ENCODE measurements around the gene CDK16. TPM values are rescaled to one million over a fixed set of nuclear protein-coding genes. Genes with fewer than 3 reads are reported as not detected.

Gene CDK16
- 65.2 TPM for polyA plus RNA-seq
- long read RNA-seq, donor 1, transcript CDK16-202 (16 exons, 3,144 nt), result major isoform, 7 of 7 reads
- long read RNA-seq, donor 1, partial matches to known transcripts, result 0 of 7 reads
- long read RNA-seq, donor 1, other reads (novel, unspliced or antisense), result 0 of 7 reads
- long read RNA-seq, donor 2, transcript CDK16-202 (16 exons, 3,144 nt), result major isoform, 7 of 10 reads
- long read RNA-seq, donor 2, partial matches to known transcripts, result 0 of 10 reads
- long read RNA-seq, donor 2, other reads (novel, unspliced or antisense), result 0 of 10 reads
- long read RNA-seq, donor 3, transcript CDK16-202 (16 exons, 3,144 nt), result major isoform, 7 of 16 reads
- long read RNA-seq, donor 3, partial matches to known transcripts, result 6 of 16 reads
- long read RNA-seq, donor 3, other reads (novel, unspliced or antisense), result 0 of 16 reads
- long read RNA-seq, donor 4, result 0 reads
- long read RNA-seq, donor 5, transcript CDK16-202 (16 exons, 3,144 nt), result major isoform, 8 of 10 reads
- long read RNA-seq, donor 5, partial matches to known transcripts, result 0 of 10 reads
- long read RNA-seq, donor 5, other reads (novel, unspliced or antisense), result 0 of 10 reads
- long read RNA-seq, donor 6, transcript CDK16-202 (16 exons, 3,144 nt), result major isoform, 10 of 27 reads
- long read RNA-seq, donor 6, partial matches to known transcripts, result 15 of 27 reads
- long read RNA-seq, donor 6, other reads (novel, unspliced or antisense), result 0 of 27 reads
- long read RNA-seq, donor 7, partial matches to known transcripts, result 5 of 9 reads
- long read RNA-seq, donor 7, other reads (novel, unspliced or antisense), result 0 of 9 reads
- long read RNA-seq, donor 8, transcript CDK16-202 (16 exons, 3,144 nt), result major isoform, 12 of 15 reads
- long read RNA-seq, donor 8, partial matches to known transcripts, result 0 of 15 reads
- long read RNA-seq, donor 8, other reads (novel, unspliced or antisense), result 0 of 15 reads
- long read RNA-seq, donor 9, transcript CDK16-202 (16 exons, 3,144 nt), result major isoform, 9 of 15 reads
- long read RNA-seq, donor 9, partial matches to known transcripts, result 6 of 15 reads
- long read RNA-seq, donor 9, other reads (novel, unspliced or antisense), result 0 of 15 reads
- long read RNA-seq, donor 10, transcript CDK16-202 (16 exons, 3,144 nt), result major isoform, 7 of 11 reads
- long read RNA-seq, donor 10, partial matches to known transcripts, result 0 of 11 reads
- long read RNA-seq, donor 10, other reads (novel, unspliced or antisense), result 0 of 11 reads
- long read RNA-seq, donor 11, partial matches to known transcripts, result 0 of 8 reads
- long read RNA-seq, donor 11, other reads (novel, unspliced or antisense), result 0 of 8 reads

DNA sequence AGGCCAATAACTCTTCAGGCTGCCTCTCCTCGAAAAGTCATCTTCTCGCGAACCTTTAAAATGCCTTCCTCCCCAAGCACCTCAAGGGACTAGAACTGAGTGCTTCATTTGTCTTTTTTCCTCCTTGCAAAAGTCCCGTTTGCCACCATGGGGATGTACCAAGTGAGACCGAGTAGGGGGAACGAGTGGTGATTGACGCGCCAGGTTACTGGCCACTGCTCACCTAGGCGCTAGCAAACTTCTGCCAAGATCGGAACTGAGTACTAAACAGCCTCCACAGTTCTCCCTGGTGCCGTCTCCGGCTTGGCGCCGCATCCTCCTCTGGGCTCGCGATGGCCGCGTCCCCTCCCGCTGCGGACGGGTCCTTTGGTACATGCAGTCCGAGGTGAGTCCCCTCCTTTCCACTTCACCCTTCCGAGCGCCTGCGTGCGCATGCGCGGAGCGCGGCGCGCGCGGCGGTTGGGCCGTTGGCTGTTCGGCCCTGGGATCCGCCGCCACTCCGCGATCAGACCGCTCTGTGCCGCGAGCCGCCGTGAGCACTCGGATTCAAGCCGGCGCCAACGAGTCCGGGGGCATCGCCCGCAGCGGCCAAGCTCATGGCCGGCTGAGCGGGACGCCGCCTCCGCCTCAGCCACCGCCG lies at the start of gene CDK16:
CDK16 (plus strand) TSS at position 402 of the 640 bp plus-strand sequence. CDS start 4,877 bp downstream, outside the sequence.
- H3K4me3 ChIP-seq (ENCODE audit: low read length), result peak within 1 kb of the TSS; percentile 80
- H3K9me3 ChIP-seq (ENCODE audit: control insufficient read depth, low read depth, low read length), result no peaks in the 10 kb centered on the region
- no peaks in the 10 kb centered on the region for H3K27me3 ChIP-seq (ENCODE audit: control insufficient read depth, insufficient read depth, low read length)
- no CpG with 5 or more reads among the region's 61 CpGs for WGBS (ENCODE audit: insufficient coverage, low lambda C conversion rate)
- H3K4me1 ChIP-seq (ENCODE audit: control insufficient read depth, insufficient read depth, low read length), result peaks cover 13% of the 10 kb centered on the region
- H3K36me3 ChIP-seq (ENCODE audit: control insufficient read depth, insufficient read depth, low read length), result peaks cover 35% of the 10 kb centered on the region
- peak within 1 kb of the TSS; percentile 98 for H3K27ac ChIP-seq (ENCODE audit: low read length)
- DNase-seq, result peak in 1 of 2 donors; percentile 91

DNA sequence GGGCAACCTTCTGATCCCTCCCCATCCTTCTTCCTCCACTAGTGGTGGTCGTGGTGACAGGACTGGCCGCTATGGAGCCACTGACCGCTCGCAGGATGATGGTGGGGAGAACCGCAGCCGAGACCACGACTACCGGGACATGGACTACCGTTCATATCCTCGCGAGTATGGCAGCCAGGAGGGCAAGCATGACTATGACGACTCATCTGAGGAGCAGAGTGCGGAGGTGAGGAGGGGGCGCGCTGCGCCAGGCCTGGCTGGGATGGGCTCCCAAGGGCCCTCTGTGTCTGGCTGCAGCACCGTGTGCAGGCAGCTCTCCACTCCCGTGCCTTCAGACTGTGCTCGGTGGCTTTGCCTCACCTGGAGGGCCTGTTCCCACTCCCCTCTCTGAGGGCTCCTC lies 49.2 kb upstream of the CDK16 start:
- H3K36me3 ChIP-seq (ENCODE audit: control insufficient read depth, insufficient read depth, low read length), result peaks cover 51% of the 10 kb centered on the region
- no peaks in the 10 kb centered on the region for H3K4me1 ChIP-seq (ENCODE audit: control insufficient read depth, insufficient read depth, low read length)
- no peaks in the 10 kb centered on the region for H3K9me3 ChIP-seq (ENCODE audit: control insufficient read depth, low read depth, low read length)
- no peaks in the 10 kb centered on the region for H3K27me3 ChIP-seq (ENCODE audit: control insufficient read depth, insufficient read depth, low read length)
- WGBS (ENCODE audit: insufficient coverage, low lambda C conversion rate), result no CpG with 5 or more reads among the region's 19 CpGs
- no peak for DNase-seq
- no peak overlapping the region for H3K4me3 ChIP-seq (ENCODE audit: low read length)
- no peak overlapping the region for H3K27ac ChIP-seq (ENCODE audit: low read length)

DNA sequence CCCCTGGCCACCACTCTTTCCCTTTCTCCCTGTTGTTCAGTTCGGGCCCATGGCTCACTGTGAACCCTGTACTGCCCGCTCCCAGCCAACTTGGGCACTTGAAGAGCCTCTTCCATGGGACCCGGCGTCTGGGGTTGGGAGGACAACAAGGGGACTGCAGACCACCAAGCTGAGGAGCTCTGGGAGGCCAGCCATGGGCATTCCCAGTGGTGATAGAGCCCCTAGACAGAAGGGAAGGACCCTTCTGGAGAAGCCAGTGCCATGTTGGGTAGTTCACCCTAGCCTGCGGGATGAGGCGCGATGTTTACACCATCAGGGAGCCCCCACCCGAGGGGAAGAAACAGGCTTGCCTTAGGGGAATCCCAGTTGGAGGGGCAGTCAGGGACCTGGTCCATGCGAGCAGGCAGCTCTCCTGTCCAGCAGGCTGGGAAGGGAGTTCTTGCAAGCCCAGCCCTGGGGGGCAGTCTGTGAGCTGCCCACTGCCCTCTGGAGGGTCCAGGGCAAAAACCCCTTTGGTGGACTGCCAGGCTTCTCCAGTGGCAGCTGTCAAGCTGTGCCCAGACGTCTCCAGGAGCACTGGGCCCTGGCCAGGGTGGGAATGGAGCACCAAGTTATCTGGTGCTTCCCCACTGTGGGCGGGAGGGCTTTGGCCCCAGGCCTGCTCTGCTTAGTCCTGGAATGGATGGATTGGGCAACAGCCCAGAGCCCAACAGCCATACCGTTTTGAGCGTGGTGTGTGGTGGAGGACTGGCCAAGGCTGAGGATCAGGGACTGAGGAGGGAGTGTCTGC lies 48.6 kb upstream of the CDK16 start:
- DNase-seq, result no peak

DNA sequence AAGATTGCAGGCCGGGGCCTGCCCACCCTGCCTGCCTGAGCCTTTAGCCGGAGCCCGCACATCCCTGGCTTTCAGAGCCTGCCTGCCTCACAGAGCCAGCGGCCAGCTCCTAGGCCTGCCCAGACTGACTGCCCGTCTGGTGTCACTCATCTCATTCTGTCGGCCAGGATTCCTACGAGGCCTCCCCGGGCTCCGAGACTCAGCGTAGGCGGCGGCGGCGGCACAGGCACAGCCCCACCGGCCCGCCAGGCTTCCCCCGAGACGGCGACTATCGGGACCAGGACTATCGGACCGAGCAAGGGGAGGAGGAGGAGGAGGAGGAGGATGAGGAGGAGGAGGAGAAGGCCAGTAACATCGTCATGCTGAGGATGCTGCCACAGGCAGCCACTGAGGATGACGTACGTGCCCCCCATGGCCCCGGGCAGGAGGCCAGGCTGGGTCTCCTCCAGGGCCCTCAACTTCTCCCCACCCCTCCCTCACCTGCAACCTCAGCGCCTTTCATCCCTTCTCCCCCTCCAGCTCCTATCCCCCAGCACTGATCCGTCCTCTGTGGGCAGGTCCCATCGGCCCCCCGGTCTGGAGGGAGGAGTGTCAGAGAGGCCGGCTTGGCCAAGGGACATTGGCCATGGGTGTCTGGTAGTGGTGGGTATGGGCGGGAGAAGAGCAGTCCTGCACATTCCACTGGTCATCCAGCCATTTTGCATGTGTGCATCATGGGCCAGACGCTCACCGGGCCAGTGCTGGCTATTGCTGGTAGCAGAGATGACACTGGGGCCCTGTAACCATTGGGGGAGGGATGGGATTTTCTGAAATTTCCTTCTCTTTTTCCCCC lies 47.4 kb upstream of the CDK16 start:
- Histone ChIP-seq H3K36me3 (ENCODE audit: control insufficient read depth, insufficient read depth, low read length) (peaks cover 64% of the 10 kb centered on the region), H3K4me1 (ENCODE audit: control insufficient read depth, insufficient read depth, low read length) (no peaks in the 10 kb centered on the region)
- no peak for DNase-seq

More for the DNA sequence above, 48.6 kb upstream of the CDK16 start:
- WGBS (ENCODE audit: insufficient coverage, low lambda C conversion rate), result no CpG with 5 or more reads among the region's 13 CpGs
- H3K27ac ChIP-seq (ENCODE audit: low read length), result no peak overlapping the region
- no peaks in the 10 kb centered on the region for H3K27me3 ChIP-seq (ENCODE audit: control insufficient read depth, insufficient read depth, low read length)
- H3K4me3 ChIP-seq (ENCODE audit: low read length), result no peak overlapping the region
- H3K36me3 ChIP-seq (ENCODE audit: control insufficient read depth, insufficient read depth, low read length), result peaks cover 56% of the 10 kb centered on the region
- no peaks in the 10 kb centered on the region for H3K4me1 ChIP-seq (ENCODE audit: control insufficient read depth, insufficient read depth, low read length)
- no peaks in the 10 kb centered on the region for H3K9me3 ChIP-seq (ENCODE audit: control insufficient read depth, low read depth, low read length)

DNA sequence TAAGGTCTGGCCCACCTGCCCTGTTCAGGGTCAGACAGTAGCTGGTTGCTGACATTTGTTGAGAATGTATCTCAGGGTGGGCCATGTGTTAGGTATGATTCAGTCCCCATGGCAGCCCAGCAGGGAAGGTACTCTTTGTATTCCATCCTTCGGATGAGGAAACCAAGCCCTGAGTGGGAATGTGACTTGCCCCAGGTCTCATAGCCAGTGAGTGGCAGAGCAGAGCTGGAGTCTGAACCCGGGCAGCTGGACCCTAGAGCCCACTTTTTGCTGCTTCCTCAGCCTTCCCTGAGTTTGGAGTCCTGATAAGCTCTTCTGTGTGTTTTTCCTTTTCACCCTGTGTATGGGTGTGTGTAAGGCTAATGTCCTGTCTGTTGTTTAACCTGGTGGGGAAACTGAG lies 46.5 kb upstream of the CDK16 start:
- Histone ChIP-seq H3K27me3 (ENCODE audit: control insufficient read depth, insufficient read depth, low read length) (no peaks in the 10 kb centered on the region), H3K4me1 (ENCODE audit: control insufficient read depth, insufficient read depth, low read length) (no peaks in the 10 kb centered on the region), H3K4me3 (ENCODE audit: low read length) (no peak overlapping the region), H3K36me3 (ENCODE audit: control insufficient read depth, insufficient read depth, low read length) (peaks cover 73% of the 10 kb centered on the region), H3K9me3 (ENCODE audit: control insufficient read depth, low read depth, low read length) (no peaks in the 10 kb centered on the region), H3K27ac (ENCODE audit: low read length) (no peak overlapping the region)
- DNase-seq, result no peak
- WGBS (ENCODE audit: insufficient coverage, low lambda C conversion rate), result no CpG with 5 or more reads among the region's 2 CpGs

More for the DNA sequence above, 47.4 kb upstream of the CDK16 start:
- Histone ChIP-seq H3K9me3 (ENCODE audit: control insufficient read depth, low read depth, low read length) (no peaks in the 10 kb centered on the region), H3K27me3 (ENCODE audit: control insufficient read depth, insufficient read depth, low read length) (no peaks in the 10 kb centered on the region), H3K27ac (ENCODE audit: low read length) (no peak overlapping the region), H3K4me3 (ENCODE audit: low read length) (no peak overlapping the region)
- no CpG with 5 or more reads among the region's 34 CpGs for WGBS (ENCODE audit: insufficient coverage, low lambda C conversion rate)

DNA sequence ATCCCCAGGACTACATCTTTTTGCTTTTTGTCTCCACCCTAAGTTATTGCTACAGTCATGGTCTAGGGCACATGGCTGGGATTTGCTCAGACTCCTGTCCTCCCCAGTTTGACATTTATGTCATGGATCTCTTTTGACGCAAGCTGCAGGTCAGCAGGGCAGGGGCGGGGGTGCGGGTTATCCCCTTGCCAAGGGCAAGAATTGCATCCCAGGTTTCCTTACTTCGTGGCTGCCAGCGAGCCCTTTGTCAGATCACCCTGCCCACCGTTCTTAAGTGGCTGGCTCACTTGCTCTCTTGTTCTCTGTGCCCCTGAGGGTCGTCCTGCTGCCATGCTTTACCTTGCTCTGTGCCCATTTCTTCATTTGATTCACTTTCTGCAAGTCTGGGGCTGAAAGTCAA lies 45.9 kb upstream of the CDK16 start:
- Histone ChIP-seq H3K9me3 (ENCODE audit: control insufficient read depth, low read depth, low read length) (no peaks in the 10 kb centered on the region), H3K36me3 (ENCODE audit: control insufficient read depth, insufficient read depth, low read length) (peaks cover 74% of the 10 kb centered on the region), H3K27me3 (ENCODE audit: control insufficient read depth, insufficient read depth, low read length) (no peaks in the 10 kb centered on the region), H3K27ac (ENCODE audit: low read length) (no peak overlapping the region), H3K4me1 (ENCODE audit: control insufficient read depth, insufficient read depth, low read length) (no peaks in the 10 kb centered on the region), H3K4me3 (ENCODE audit: low read length) (no peak overlapping the region)
- no CpG with 5 or more reads among the region's 7 CpGs for whole genome bisulfite sequencing (ENCODE audit: insufficient coverage, low lambda C conversion rate)
- no peak for DNase-seq

DNA sequence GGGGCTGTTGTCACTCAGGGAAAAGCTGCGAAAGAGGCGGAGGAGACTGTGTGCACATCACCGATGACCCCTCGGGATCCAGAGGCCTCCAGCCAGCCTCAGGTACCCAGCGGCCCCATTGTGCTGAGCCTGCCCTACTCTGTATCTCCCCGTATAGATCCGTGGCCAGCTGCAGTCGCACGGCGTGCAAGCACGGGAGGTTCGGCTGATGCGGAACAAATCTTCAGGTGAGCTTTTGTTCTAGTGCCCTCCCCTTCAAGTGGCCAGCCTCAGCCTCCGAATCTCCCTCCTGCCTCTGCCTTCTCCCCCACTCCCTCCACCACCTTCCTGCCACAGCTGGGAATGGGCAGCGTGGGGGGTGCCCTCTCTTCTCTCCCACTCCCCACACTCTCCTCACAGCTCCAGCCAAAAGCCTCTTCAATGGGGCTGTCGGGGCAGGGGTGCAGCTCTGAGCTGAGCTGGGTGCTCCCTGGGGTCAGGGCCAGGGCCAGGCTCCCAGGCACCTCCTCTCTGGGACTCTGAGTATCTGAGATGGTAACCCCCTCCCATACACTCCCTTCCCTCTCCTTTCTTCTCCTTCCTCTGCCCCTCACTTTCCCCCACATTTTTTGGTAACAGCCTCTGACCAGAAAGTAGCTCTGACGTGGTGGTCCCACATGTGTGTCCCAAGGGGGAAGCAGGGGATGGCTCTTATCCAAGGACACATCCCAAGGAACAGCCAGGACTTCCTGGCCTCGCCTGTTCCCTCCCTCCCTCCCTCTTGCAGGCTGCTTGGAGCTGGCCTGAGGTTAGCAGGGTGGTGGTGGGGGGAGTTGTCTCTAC lies 45.3 kb upstream of the CDK16 start:
- Histone ChIP-seq H3K9me3 (ENCODE audit: control insufficient read depth, low read depth, low read length) (no peaks in the 10 kb centered on the region), H3K36me3 (ENCODE audit: control insufficient read depth, insufficient read depth, low read length) (peaks cover 80% of the 10 kb centered on the region), H3K4me3 (ENCODE audit: low read length) (no peak overlapping the region), H3K27ac (ENCODE audit: low read length) (no peak overlapping the region), H3K4me1 (ENCODE audit: control insufficient read depth, insufficient read depth, low read length) (no peaks in the 10 kb centered on the region), H3K27me3 (ENCODE audit: control insufficient read depth, insufficient read depth, low read length) (no peaks in the 10 kb centered on the region)
- DNase-seq, result no peak
- WGBS (ENCODE audit: insufficient coverage, low lambda C conversion rate), result no CpG with 5 or more reads among the region's 18 CpGs

DNA sequence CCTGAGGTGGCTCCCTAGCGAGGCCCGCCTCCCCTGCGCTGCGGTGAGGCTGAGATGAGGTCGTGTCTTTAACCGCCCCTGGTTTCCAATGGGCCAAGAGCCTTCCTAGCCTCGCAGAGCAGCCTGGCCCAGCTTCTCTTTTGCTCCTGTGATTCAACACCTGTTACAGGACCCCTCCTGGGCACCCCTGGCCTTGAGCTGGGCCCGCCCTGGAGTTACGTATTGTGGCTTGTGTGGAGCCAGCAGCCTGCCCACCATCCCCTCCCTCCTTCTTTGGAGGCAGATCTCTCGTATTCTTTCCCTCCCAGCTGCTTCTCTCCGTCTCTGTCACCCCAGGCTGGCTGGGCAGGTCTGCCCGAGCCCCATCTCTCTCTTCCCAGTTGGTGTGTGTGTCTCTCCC lies 44.1 kb upstream of the CDK16 start:
- Histone ChIP-seq H3K36me3 (ENCODE audit: control insufficient read depth, insufficient read depth, low read length) (peaks cover 81% of the 10 kb centered on the region), H3K9me3 (ENCODE audit: control insufficient read depth, low read depth, low read length) (no peaks in the 10 kb centered on the region), H3K27ac (ENCODE audit: low read length) (no peak overlapping the region), H3K4me1 (ENCODE audit: control insufficient read depth, insufficient read depth, low read length) (no peaks in the 10 kb centered on the region), H3K4me3 (ENCODE audit: low read length) (no peak overlapping the region), H3K27me3 (ENCODE audit: control insufficient read depth, insufficient read depth, low read length) (no peaks in the 10 kb centered on the region)
- no peak for DNase-seq
- WGBS (ENCODE audit: insufficient coverage, low lambda C conversion rate), result no CpG with 5 or more reads among the region's 12 CpGs

All from large intestine (tissue), 12 donors.